HepG2 (cell line): ENCODE results near the gene BICRA. TPM values are rescaled to one million over a fixed set of nuclear protein-coding genes. Genes with fewer than 3 reads are reported as not detected.

Experiments
- ATAC-seq: fragments of 200-7000 bp; cut with Tn5 transposase; 3 replicates; pipeline ENCODE4 v1.9.1; 2020; ENCODE audit warnings: mild to moderate bottlenecking, moderate library complexity
- BruUV-seq: library from RNA; stranded (reverse); fragments of 400-500 nt; replicated peaks from 2 replicates; lab custom pipeline; 2021; lab: Mats Ljungman, UMichigan
- CTCF ChIA-PET: fragments of 300-600 bp; formaldehyde crosslinking; extraction: SDS; loops from one replicate; lab custom pipeline; 2021; ENCODE audit warnings: low total read pairs, inconsistent platforms, low intra/inter-chr PET ratio; lab: Yijun Ruan, JAX
- POLR2A ChIA-PET: fragments of 350-600 bp; sonication (Branson Sonifier 250); formaldehyde crosslinking; loops from one replicate; lab custom pipeline; 2020; ENCODE audit warnings: antibody characterized with exemption, inconsistent platforms; lab: Yijun Ruan, JAX
- DNase-seq: peaks from one replicate; pipeline ENCODE4 v3.0.0-alpha.2; 2015; ENCODE audit warnings: low spot score
- FAIRE-seq: peaks from 3 replicates; lab custom pipeline; 2011; peaks lifted over from hg19 to GRCh38; lab: Jason Lieb, UNC
- H2AFZ ChIP-seq: one replicate; pipeline ENCODE4 v1.6.1; 2011; ENCODE audit warnings: low read length, inconsistent platforms
- H3K27ac ChIP-seq: fragments of 300-600 bp; 3 replicates; pipeline ENCODE4 v1.8.0; 2011; ENCODE audit warnings: mixed run types, mild to moderate bottlenecking, mixed read lengths, low read length, inconsistent platforms; ENCODE audit not compliant: insufficient read depth; ENCODE audit errors: extremely low read length
- H3K27me3 ChIP-seq, 2 experiments: fragments of 200-600 bp in 1 of 2; 2 replicates in 1 of 2; 3 replicates in 1 of 2; pipeline versions ENCODE4 v1.6.0 to v1.8.0; 2011; ENCODE audit warnings: low read length in 2 of 2, mild to moderate bottlenecking in 2 of 2, moderate library complexity in 2 of 2, inconsistent platforms in 1 of 2; ENCODE audit not compliant: insufficient read depth in 2 of 2, control insufficient read depth in 1 of 2
- H3K36me3 ChIP-seq, 2 experiments: fragments of 200-600 bp in 1 of 2; replicated peaks in 1 of 2; 2 replicates in 1 of 2; 3 replicates in 1 of 2; pipeline versions ENCODE4 v1.5.1 to v1.8.0; 2011; ENCODE audit warnings: low read length in 2 of 2, inconsistent platforms in 1 of 2; ENCODE audit not compliant: insufficient read depth in 2 of 2, control insufficient read depth in 1 of 2
- H3K4me1 ChIP-seq: 2 replicates; pipeline ENCODE4 v1.5.1; 2012; ENCODE audit warnings: low read length, inconsistent platforms; ENCODE audit not compliant: insufficient read depth
- H3K4me2 ChIP-seq: 2 replicates; pipeline ENCODE4 v1.6.0; 2011; ENCODE audit warnings: low read depth, low read length, inconsistent platforms
- H3K4me3 ChIP-seq, 3 experiments: fragments of 200-600 bp in 1 of 3; sonication (generic), shearing (Covaris generic) in 1 of 3; replicated peaks in 1 of 3; 2 replicates each; pipeline ENCODE4 v1.5.1; 2011 to 2016; ENCODE audit warnings: low read length in 3 of 3, inconsistent platforms in 2 of 3, low read depth in 2 of 3, mild to moderate bottlenecking in 2 of 3, control low read depth in 1 of 3, mixed read lengths in 1 of 3; ENCODE audit not compliant: insufficient read depth in 1 of 3
- H3K79me2 ChIP-seq: one replicate; pipeline ENCODE4 v1.6.1; 2011; ENCODE audit warnings: low read length, inconsistent platforms; ENCODE audit not compliant: insufficient read depth
- H3K9ac ChIP-seq: 2 replicates; pipeline ENCODE4 v1.6.0; 2011; ENCODE audit warnings: mild to moderate bottlenecking, low read depth, low read length, inconsistent platforms; ENCODE audit not compliant: insufficient read depth
- H3K9me3 ChIP-seq: 2 replicates; pipeline ENCODE4 v1.5.1; 2012; ENCODE audit warnings: mild to moderate bottlenecking, low read length
- H4K20me1 ChIP-seq: 2 replicates; pipeline ENCODE4 v1.6.0; 2011; ENCODE audit warnings: inconsistent platforms, mild to moderate bottlenecking, low read length, moderate library complexity; ENCODE audit not compliant: insufficient read depth
- CC2D1A ChIP-seq: sonication (generic); formaldehyde crosslinking; IDR thresholded peaks from 2 replicates; pipeline ENCODE4 v1.8.1; 2023; ENCODE audit warnings: mild to moderate bottlenecking, missing genetic modification reagents
- NFKB2 ChIP-seq: sonication (generic); formaldehyde crosslinking; IDR thresholded peaks from 2 replicates; pipeline ENCODE4 v1.4.0; 2020; ENCODE audit warnings: missing genetic modification reagents, borderline replicate concordance
- TBP ChIP-seq: sonication (generic); formaldehyde crosslinking; IDR thresholded peaks from 2 replicates; pipeline ENCODE4 v1.5.0; 2020; ENCODE audit warnings: missing genetic modification reagents
- ZC3H4 ChIP-seq: sonication (generic); formaldehyde crosslinking; IDR thresholded peaks from 2 replicates; pipeline ENCODE4 v1.4.0; 2020; ENCODE audit warnings: missing genetic modification reagents, borderline replicate concordance
- ZNF44 ChIP-seq: sonication (generic); formaldehyde crosslinking; IDR thresholded peaks from 2 replicates; pipeline ENCODE4 v1.5.1; 2020; ENCODE audit warnings: mild to moderate bottlenecking, missing genetic modification reagents
- ZNF598 ChIP-seq: sonication (generic); formaldehyde crosslinking; IDR thresholded peaks from 2 replicates; pipeline ENCODE4 v1.5.1; 2020; ENCODE audit warnings: mild to moderate bottlenecking, missing genetic modification reagents, borderline replicate concordance
- ZNF773 ChIP-seq: sonication (generic); formaldehyde crosslinking; IDR thresholded peaks from 2 replicates; pipeline ENCODE4 v1.4.0; 2020; ENCODE audit warnings: missing genetic modification reagents, borderline replicate concordance
- WGBS: methylation state at CpG from one replicate; pipeline ENCODE4 v1.1.6; 2017; ENCODE audit warnings: low lambda C conversion rate; 5-methylcytosine and 5-hydroxymethylcytosine counted together
- in situ Hi-C: cut with HindIII; loops from 2 replicates; pipeline ENCODE4 v1.10.0; 2017; ENCODE audit warnings: low pct_unique_long_range_greater_than_20kb; ENCODE audit not compliant: extremely low pct_ligation_motif_present
- intact Hi-C: fragments of 100-400 bp; cut with micrococcal nuclease; formaldehyde crosslinking; loops from one replicate; pipeline ENCODE4 v1.10.0; 2022; ENCODE audit not compliant: unreplicated experiment
- polyA plus RNA-seq, 8 experiments: library from polyadenylated mRNA; depleted of rRNA in 3 of 8; stranded (reverse) in 7 of 8; unstranded in 1 of 8; fragments of >200 nt; fragmentation: Illumina TruSeq in 4 of 8; extraction: Trizol in 4 of 8; gene quantifications; 2 replicates each; pipeline versions ENCODE4 v1.2.1 to v1.2.3, GENCODE V29; 2011 to 2016; ENCODE audit warnings: low read depth in 4 of 8, missing spikeins in 1 of 8, mixed read lengths in 1 of 8; ENCODE audit not compliant: insufficient read depth in 1 of 8
- total RNA-seq, 5 experiments: library from RNA; depleted of rRNA; stranded (reverse); fragments of >200 nt; fragmentation: Illumina TruSeq; extraction: Trizol; gene quantifications; 2 replicates each; pipeline ENCODE4 v1.2.3, GENCODE V29; 2016; ENCODE audit warnings: low read depth in 1 of 5
- TF ChIP-seq, protein P1 (sequence below): fragments of 450-650 bp; IDR thresholded peaks from 2 replicates; pipeline ENCODE4 v1.6.1; 2017; ENCODE audit warnings: mild to moderate bottlenecking
- TF ChIP-seq, protein P2 (sequence below): sonication (generic); formaldehyde crosslinking; IDR thresholded peaks from 2 replicates; pipeline ENCODE4 v1.4.0; 2020; ENCODE audit warnings: missing genetic modification reagents, mild to moderate bottlenecking, borderline replicate concordance
- TF ChIP-seq, protein P3 (sequence below): sonication (generic); formaldehyde crosslinking; IDR thresholded peaks from 2 replicates; pipeline ENCODE4 v1.4.0; 2020; ENCODE audit warnings: missing genetic modification reagents
- TF ChIP-seq, protein P4 (sequence below): sonication (generic); formaldehyde crosslinking; IDR thresholded peaks from 2 replicates; pipeline ENCODE4 v1.4.0; 2020; ENCODE audit warnings: missing genetic modification reagents
- TF ChIP-seq, protein P5 (sequence below): sonication (generic); formaldehyde crosslinking; IDR thresholded peaks from 2 replicates; pipeline ENCODE4 v1.8.1; 2023; ENCODE audit warnings: mild to moderate bottlenecking, missing genetic modification reagents, borderline replicate concordance
- TF ChIP-seq, protein P6 (sequence below): sonication (generic); formaldehyde crosslinking; conservative IDR thresholded peaks from 2 replicates; pipeline ENCODE4 v1.4.0; 2020; ENCODE audit warnings: missing genetic modification reagents

Gene BICRA
- total and polyA plus RNA-seq, 2 of the 13 experiments (the other 11 are each of a cell fraction or from before 2014, with no cell fraction given): 0.55 to 0.71 TPM

DNA sequence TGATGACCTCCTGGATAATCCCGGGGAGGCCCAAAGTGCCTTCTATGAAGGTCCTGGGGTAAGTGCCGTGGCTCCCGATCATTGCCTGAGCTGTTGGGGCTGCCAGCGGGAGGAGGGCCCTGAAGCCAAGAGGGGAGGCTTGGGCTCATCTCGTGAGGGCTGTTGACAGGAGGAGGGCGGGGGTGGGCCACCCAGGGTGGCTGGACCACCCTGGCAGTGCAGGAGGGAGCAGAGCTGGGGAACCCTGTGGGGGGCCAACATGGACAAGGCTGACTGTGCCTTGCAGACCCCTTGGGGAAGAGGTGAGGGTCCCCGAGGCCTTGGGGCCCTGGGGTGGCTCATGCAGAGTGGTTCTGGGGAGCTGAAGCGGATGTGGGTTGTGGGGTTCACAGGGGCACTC, 66.9 kb downstream of the BICRA start:
- ChIA-PET CTCF (no interaction called here), POLR2A (no interaction called here)
- BruUV-seq: no TSS peak
- no peak overlapping the region for H3K27ac ChIP-seq
- H2AFZ ChIP-seq: no peak overlapping the region
- no peaks in the 10 kb centered on the region for H3K27me3 ChIP-seq
- DNase-seq (no peak), ATAC-seq (no peak), FAIRE-seq (no peak)
- no peaks in the 10 kb centered on the region for H4K20me1 ChIP-seq
- H3K4me3 ChIP-seq: no peak overlapping the region
- H3K4me2 ChIP-seq: no peak overlapping the region
- in situ Hi-C loops (no loop called here), intact Hi-C loops (no loop called here)
- H3K4me1 ChIP-seq: no peaks in the 10 kb centered on the region
- TF ChIP-seq ZNF44 (no peak), ZC3H4 (no peak), ZNF773 (CRISPR knock-in tag) (no peak), CC2D1A (CRISPR knock-in tag) (no peak), TBP (no peak), ZNF598 (CRISPR knock-in tag) (no peak), NFKB2 (CRISPR knock-in tag) (no peak)
- TF ChIP-seq, protein P1, sequence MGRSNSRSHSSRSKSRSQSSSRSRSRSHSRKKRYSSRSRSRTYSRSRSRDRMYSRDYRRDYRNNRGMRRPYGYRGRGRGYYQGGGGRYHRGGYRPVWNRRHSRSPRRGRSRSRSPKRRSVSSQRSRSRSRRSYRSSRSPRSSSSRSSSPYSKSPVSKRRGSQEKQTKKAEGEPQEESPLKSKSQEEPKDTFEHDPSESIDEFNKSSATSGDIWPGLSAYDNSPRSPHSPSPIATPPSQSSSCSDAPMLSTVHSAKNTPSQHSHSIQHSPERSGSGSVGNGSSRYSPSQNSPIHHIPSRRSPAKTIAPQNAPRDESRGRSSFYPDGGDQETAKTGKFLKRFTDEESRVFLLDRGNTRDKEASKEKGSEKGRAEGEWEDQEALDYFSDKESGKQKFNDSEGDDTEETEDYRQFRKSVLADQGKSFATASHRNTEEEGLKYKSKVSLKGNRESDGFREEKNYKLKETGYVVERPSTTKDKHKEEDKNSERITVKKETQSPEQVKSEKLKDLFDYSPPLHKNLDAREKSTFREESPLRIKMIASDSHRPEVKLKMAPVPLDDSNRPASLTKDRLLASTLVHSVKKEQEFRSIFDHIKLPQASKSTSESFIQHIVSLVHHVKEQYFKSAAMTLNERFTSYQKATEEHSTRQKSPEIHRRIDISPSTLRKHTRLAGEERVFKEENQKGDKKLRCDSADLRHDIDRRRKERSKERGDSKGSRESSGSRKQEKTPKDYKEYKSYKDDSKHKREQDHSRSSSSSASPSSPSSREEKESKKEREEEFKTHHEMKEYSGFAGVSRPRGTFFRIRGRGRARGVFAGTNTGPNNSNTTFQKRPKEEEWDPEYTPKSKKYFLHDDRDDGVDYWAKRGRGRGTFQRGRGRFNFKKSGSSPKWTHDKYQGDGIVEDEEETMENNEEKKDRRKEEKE: no peak
- TF ChIP-seq, protein P2, sequence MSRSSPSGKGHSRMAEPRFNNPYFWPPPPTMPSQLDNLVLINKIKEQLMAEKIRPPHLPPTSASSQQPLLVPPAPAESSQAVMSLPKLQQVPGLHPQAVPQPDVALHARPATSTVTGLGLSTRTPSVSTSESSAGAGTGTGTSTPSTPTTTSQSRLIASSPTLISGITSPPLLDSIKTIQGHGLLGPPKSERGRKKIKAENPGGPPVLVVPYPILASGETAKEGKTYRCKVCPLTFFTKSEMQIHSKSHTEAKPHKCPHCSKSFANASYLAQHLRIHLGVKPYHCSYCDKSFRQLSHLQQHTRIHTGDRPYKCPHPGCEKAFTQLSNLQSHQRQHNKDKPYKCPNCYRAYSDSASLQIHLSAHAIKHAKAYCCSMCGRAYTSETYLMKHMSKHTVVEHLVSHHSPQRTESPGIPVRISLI: no peak
- TF ChIP-seq, protein P3, sequence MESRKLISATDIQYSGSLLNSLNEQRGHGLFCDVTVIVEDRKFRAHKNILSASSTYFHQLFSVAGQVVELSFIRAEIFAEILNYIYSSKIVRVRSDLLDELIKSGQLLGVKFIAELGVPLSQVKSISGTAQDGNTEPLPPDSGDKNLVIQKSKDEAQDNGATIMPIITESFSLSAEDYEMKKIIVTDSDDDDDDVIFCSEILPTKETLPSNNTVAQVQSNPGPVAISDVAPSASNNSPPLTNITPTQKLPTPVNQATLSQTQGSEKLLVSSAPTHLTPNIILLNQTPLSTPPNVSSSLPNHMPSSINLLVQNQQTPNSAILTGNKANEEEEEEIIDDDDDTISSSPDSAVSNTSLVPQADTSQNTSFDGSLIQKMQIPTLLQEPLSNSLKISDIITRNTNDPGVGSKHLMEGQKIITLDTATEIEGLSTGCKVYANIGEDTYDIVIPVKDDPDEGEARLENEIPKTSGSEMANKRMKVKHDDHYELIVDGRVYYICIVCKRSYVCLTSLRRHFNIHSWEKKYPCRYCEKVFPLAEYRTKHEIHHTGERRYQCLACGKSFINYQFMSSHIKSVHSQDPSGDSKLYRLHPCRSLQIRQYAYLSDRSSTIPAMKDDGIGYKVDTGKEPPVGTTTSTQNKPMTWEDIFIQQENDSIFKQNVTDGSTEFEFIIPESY (CRISPR knock-in tag): no peak
- TF ChIP-seq, protein P4, sequence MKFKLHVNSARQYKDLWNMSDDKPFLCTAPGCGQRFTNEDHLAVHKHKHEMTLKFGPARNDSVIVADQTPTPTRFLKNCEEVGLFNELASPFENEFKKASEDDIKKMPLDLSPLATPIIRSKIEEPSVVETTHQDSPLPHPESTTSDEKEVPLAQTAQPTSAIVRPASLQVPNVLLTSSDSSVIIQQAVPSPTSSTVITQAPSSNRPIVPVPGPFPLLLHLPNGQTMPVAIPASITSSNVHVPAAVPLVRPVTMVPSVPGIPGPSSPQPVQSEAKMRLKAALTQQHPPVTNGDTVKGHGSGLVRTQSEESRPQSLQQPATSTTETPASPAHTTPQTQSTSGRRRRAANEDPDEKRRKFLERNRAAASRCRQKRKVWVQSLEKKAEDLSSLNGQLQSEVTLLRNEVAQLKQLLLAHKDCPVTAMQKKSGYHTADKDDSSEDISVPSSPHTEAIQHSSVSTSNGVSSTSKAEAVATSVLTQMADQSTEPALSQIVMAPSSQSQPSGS (CRISPR knock-in tag): no peak
- TF ChIP-seq, protein P5, sequence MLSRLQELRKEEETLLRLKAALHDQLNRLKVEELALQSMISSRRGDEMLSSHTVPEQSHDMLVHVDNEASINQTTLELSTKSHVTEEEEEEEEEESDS (CRISPR knock-in tag): no peak
- TF ChIP-seq, protein P6, sequence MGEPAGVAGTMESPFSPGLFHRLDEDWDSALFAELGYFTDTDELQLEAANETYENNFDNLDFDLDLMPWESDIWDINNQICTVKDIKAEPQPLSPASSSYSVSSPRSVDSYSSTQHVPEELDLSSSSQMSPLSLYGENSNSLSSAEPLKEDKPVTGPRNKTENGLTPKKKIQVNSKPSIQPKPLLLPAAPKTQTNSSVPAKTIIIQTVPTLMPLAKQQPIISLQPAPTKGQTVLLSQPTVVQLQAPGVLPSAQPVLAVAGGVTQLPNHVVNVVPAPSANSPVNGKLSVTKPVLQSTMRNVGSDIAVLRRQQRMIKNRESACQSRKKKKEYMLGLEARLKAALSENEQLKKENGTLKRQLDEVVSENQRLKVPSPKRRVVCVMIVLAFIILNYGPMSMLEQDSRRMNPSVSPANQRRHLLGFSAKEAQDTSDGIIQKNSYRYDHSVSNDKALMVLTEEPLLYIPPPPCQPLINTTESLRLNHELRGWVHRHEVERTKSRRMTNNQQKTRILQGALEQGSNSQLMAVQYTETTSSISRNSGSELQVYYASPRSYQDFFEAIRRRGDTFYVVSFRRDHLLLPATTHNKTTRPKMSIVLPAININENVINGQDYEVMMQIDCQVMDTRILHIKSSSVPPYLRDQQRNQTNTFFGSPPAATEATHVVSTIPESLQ (CRISPR knock-in tag): no peak
- H3K36me3 ChIP-seq: peaks cover 0 to 15% of the 10 kb centered on the region in 2 experiments; a peak in 3 of 5 replicates
- H3K9me3 ChIP-seq: no peaks in the 10 kb centered on the region
- no peak overlapping the region for H3K9ac ChIP-seq
- 98% methylated on average over 5 of the region's 8 CpGs for WGBS
- no peaks in the 10 kb centered on the region for H3K79me2 ChIP-seq
